Suppressor macrophage treated with lipopolysaccharide for 4 hours (primary cell): Measurements from ENCODE around the gene MYO3B.
"Not testable (repeated sequence)": the region's sequence is repeated elsewhere in the genome, so short reads cannot be mapped to it uniquely, and the experiment has no call there.

ENCODE experiments used
- DNase-seq: peaks from one replicate; pipeline ENCODE4 v3.0.0-alpha.2; 2020

The MYO3B gene

DNA sequence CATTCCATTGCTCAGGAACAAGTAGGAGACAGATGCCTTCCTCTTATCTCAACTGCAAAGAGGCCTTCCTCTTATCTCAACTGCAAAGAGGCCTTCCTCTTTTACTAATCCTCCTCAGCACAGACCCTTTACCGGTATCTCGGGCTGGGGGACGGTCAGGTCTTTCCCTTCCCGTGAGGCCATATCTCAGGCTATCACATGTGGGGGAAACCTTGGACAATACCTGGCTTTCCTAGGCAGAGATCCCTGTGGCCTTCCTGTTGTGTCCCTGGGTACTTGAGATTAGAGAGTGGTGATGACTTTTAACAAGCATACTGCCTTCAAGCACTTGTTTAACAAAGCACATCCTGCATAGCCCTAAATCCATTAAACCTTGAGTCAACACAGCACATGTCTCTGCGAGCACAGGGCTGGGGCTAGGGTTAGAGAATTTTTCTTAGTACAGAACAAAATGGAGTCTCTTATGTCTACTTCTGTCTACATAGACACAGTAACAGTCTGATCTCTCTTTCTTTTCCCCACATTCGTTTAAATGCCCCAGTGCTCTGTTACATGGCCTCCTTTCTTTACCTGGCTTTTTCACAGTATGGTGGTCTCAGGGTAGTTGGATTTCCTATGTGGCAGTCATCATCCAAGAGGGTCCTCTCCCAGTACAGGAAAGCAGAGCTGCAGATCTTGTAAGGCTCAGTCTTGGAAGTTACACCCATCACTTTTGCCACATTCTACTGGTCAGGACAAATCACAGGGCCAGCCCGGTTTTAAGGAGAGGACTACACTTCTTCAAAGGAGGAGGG, 86.0 kb downstream of the MYO3B start:
- not testable (repeated sequence) for DNase-seq

DNA sequence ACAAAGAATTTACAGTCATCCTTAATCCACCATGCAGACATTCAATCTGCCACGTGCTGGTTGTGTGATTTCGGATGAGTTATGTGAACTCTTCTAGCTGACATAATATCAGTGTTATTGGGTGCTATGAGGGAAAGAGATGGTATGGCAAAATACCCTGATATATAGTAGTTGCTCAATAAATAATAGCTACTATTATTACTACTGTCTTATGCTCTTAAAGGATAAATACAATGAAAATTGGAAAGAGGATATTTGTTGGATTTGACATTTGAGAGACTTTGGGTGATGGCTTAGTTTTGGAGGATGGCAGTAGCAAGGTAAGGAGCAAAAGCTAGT, 86.5 kb downstream of the MYO3B start:
- DNase-seq: no peak

DNA sequence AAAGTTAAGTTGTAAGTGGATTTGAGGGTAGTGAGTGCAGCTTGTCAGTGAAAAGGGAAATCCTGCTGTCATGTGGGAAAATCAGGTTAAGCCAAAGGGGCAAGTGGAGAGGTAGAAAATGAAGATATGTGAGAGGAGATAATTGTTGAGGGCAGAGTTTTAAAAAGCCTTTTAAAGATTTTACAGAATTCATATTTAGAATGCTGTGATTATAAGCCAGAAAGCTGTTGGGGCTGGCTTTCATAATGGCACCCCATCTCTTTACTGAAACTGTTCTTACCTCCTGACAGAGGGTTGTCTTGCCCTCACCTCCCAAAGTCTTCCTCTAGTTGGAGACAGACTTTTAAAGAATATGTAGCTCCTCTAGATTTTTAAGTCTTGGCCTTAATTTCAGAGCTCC, 86.9 kb downstream of the MYO3B start:
- DNase-seq: no peak

DNA sequence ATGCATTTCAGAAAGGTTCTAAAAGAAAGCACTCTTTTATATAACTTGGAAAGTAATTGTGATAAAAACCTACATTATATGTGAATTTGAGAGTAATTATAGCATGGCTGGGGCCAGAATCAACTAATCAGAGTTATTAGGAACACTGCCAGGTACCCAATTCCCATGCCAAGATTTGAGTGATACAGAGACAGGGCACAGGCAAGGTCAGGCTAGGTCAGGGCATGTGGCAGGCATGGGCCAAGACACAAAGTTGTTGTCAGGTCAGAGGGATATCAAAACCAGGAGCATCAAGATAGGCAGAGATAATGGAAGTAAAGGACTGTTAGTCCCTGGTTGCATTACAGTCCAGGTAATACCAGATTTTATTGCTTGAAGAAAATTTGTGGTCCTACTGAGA, 87.4 kb downstream of the MYO3B start:
- DNase-seq: no peak

DNA sequence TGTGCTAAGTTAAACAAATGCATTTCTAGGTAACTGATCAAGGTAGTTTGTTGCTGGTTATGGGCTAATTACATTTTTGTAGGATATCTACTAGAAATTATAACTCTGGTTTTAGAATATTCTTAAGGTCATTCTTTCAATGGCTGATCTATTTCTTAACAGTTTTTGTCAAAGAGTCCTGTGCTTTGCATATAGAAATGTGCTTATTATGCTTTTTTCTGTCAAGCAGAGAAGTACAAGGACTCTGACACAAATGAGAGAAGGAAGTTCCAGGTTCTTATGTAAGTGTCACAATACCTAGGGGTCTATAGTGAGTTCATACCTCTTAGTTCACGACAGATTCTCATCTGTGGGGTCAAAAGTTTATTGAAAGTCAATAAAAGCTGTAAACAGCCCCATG, 88.4 kb downstream of the MYO3B start:
- DNase-seq: no peak

DNA sequence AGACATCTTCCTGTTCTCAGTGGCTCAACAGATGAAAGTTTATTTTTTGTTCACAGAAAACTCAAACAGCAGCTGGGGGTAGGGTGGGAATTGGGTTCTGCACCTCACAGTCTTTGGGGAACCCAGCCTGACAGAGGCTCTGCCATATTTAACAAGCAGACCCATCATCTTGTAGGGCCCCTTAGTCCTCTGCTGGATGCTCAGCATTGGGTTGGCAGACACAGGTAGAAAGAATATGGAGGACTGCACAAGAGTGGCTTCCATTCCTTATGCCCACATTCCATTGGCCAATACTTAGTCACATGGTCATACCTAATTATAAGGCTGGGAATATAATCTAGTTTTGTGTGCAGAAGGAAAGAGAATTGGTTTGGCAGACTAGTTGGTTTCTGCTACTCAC, 89.1 kb downstream of the MYO3B start:
- no peak for DNase-seq

DNA sequence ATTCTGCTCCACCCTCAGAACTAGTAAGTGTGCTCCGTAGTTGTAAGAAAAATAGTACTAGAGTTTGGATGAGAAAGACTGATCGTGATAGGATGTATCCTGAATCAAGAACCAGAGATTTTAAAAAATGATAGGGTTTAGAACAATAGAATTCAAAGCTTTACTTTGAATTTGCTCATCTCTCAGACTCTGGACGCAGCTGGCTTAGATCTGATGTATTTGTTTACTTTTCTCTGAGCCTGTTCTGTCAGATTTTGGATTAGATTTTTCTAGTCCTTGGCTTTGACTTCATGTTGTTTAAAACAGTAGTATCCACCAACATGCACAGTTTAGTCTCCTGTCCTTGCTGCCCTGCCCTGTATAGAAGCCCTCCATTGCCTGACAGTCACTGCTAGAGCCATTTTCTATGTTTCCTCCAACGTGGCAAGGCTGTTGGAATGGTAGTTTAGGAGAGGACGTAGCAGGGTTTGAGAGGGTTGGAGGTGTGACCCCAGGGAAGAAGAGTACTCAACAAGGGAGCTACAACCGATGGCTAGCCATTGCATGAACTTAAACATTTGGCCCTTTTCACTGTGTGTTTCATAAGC, 92.4 kb downstream of the MYO3B start:
- DNase-seq: no peak

DNA sequence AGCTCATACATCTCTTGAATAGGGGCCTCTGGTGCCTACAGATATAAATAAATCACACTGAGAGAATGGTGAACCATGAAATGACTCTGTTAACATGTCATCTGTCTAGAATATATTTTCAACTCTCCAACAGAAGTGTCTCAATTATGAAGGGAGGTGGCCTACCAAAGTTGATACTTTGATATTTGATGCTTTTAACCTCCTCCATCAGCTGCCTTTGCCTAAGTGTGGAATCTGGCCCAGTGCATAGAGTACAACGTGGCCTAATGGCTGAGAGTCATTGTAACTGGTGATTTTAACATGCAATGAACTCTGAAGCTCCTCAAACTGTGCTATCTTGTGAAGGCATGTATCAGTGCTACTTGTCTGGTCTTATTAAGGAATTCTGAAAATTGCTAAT, 93.4 kb downstream of the MYO3B start:
- no peak for DNase-seq

DNA sequence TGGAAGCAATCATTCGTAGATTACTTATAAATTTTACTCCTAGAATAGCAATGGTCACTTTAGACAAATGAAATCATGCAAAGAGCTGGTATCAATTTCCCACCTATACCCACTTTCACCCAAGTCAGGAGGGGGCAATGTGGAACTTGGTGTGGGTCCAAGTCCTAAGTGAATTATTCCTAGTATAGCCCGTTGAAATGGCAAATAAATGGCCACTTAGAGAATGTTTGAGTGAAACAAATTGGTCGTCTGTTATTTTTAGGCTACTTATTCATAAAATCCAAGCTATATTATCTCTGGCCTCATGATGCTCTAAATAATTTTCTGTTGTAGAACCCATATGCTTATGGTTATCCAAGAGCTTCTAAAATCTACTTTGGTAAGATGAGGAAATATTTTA, 98.1 kb downstream of the MYO3B start:
- no peak for DNase-seq

DNA sequence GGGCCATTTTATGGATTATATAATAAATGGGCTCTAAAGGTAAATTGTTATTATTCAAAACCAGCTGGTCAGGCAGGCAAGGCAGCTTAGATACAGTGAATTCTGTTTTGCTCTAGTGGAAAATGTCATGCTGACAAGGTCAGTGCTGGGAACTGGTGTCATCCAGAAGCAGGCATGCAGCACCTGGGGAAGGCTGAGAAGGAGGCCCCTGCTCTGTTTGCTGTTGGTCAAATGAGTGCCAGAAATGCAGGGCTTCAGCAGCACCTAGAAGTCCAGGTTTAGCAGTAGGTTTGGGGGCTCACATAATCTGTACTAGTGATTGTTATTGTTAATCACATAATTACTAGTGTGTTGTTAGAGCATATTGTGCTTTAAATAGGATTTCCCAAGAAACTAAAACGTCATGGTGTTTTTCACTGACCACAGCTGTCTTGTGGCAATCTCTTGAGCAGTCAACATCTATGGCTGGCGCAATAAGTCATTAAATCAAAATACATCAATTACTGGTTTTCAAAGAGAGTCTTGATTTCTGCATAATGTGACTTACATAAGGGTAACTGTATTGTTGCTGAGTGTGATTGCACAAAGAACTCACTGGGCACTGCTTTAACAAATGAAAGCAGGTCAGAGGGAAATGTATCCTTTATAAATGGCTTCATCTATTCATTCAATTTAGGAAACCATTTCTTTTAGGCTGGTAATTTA, 99.1 kb downstream of the MYO3B start:
- no peak for DNase-seq

DNA sequence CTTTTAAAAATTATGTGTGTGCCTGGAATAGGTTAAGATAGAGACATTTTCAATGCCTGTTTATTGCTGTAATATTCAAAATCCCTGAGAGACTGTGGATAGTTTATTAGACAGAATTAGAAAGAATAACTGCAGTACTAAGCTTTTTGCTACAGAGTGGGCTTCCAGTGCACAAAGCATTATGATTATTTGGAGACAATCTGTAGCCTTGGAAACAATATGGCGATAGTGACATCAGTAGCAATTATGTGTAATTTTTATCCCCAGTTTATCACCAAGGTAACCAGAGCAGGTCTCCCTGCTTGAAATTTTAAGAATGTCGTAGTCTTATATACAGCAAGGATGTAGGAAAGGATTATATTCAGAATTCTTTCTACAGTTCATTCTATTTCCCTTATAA, 100.0 kb downstream of the MYO3B start:
- DNase-seq: no peak

DNA sequence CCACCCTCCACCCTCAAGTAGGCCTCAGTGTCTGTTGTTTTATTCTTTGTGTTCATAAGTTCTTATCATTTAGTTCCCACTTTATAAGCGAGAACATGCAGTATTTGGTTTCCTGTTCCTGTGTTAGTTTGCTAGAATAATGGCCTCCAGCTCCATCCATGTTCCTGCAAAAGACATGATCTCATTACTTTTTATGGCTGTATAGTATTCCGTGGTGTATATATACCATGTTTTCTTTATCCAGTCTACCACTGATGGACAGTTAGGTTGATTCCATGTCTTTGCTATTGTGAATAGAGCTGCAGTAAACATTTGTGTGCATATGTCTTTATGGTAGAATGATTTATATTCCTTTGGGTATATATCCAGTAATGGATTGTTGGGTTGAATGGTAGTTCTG, 101.7 kb downstream of the MYO3B start:
- DNase-seq: not testable (repeated sequence)

DNA sequence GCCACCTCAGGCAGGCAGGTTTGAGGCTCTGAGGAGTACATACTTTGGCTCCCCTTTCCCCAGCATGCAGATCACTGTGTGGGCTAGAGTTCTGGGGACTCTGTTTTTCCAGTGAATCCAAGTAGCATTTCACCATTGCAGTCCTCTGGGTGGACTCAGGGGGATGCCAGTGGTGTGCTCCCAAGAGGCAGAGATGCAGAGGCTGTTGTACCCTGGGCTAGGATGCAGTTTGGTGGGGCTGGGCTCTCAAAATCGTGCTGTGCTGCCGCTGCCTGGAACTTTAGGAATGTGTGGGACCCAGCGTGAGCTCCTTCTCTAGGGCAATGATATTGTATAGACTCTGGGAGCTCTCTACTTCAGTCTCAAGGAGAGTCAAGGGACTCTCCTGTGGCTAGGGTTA, 104.9 kb downstream of the MYO3B start:
- no peak for DNase-seq

DNA sequence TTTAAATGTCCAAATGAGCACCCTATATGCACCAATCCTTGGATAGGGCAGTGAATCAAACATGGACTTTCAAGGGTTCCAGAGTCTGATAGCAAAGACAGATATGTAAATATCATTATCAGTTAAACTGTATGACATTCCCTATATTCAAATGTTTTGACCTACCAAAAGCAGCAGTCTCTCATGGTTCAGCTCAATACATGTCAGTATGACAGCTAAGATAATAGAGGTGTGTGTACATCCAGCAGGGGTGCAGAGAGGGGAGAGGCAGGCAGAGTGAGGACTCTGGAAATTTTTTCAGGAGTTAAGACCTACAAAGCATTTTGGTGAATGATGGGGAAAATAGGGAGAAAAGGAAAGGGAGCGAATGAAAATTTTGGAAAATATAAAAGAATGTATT, 106.3 kb downstream of the MYO3B start:
- DNase-seq: no peak

DNA sequence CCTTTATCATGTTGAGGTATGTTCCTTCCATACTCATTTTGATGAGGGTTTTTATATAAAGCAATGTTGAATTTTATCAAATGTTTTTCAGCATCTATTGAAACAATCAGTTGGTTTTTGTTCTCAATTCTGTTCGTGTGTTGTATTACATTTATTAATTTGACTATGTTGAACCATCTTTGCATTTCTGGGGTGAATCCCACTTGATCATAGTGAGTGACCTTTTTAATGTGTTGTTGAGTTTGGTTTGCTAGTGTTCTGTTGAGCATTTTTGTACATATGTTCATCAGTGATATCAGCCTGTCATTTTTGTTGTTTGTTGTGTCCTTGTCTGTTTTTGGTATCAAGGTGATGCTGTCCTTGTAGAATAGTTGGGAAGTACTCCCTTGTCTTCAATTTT, 110.9 kb downstream of the MYO3B start:
- DNase-seq: no peak

DNA sequence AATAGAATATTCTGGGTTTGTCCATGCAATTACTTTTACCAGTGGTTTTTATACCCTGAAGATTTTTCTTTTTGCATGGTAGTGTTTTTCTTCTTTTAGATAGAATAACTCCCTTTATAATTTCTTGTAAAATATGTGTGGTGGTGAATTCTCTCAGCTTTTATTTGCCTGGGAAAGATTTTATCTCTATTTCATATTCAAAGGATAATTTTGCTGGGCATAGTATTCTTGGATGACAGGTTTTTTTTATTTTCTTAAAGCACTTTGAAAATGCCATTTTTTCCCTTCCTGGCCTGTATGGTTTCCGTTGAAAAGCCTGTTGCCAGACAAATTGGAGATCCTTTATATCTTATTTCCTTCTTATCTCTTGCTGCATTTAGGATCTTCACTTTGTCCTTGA, 113.5 kb downstream of the MYO3B start:
- DNase-seq: no peak

DNA sequence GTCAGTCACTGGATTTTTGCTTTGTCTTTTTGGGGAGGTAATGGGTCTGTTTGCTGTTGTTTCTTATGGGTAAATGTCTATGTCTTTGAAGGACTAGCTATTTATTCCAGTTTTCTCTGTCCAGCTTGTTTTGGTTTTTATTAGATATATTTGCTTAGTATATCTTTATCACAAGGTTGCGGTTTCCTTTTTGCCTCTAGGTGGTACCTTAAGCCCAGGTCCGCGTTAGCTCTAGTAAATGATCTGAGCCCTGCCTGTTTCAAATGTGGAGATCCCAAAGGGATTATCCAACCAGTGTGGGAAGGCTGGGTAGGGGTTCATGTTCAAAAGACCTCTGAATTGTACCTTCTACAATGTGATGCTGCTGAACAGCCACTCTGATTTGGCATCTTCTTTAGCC, 114.5 kb downstream of the MYO3B start:
- DNase-seq: no peak

DNA sequence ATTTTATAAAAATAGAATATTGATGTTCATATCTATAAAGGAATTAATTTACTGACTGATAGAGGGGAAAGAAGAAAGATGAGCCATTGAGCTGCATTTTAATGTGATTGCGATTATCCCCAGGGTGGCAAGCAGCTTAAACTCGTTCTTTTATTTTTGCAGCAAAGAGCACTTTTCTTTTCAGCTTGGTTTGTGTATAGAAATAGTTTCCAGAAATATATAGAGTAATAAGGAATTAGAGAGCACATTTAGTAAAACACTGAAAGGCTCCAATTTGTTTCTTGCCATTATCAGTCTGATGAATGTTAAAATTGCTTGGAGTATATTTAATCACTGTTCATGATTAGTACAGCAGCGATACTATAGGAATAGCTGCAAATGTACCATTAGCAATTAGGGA, 119.5 kb downstream of the MYO3B start:
- no peak for DNase-seq

DNA sequence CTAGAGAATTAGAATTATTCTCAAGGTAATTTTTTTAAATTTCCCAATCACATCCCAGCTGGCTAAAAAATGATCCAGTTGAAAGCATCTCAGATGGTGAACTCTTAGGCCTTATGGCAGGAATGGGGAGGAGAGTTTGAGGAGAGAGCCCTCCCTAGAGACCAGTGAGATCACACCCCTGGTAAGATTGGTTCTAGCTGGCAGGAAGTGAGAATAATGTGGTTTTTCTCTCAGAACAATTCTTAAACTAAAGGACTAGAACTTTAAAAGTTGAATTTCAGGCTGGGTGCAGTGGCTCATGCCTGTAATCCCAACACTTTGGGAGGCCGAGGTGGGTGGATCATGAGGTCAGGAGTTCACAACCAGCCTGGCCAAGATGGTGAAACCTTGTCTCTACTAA, 120.2 kb downstream of the MYO3B start:
- no peak for DNase-seq

DNA sequence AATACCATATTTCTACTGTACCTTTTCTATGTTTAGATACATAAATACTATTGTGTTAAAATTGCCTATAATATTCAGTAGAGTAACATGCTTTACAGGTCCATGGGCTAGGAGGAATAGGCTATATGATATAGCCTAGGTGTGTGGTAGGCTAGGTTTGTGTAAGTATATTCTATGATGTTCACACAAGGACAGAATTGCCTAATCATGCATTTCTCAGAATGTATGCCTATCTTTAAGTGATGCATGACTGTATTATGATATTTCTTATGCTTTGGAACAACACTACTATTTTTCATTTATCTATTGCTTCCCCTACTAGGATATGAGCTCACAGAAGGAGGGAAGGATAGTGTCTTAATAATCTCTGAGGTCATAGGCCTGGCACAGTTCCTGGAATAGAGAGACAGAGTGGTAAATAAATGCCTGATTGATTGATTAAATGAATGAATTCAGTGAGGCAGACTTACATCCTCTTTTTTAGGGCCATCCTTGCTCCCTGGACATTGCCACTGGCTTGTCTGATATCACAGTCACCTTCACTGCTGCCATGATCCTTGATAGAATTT, 121.0 kb downstream of the MYO3B start:
- no peak for DNase-seq

DNA sequence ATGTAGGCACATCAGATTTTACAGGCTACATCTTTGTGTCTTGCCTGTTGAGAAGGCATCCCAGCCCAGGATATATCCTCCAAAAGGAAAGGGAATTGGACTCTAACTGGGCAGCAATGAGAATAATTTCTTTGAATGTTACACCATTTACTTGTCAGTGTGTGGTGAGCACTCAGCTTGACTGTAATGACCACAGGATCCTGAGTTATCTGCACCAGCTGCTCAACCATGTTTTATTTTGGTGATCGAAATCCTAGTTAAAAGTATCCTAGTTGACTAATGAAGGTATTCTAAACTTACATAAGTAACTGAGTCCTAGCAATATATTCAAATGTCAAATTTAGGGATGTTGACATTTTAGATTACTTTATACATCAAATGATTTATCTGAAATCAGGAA, 123.0 kb downstream of the MYO3B start:
- no peak for DNase-seq

DNA sequence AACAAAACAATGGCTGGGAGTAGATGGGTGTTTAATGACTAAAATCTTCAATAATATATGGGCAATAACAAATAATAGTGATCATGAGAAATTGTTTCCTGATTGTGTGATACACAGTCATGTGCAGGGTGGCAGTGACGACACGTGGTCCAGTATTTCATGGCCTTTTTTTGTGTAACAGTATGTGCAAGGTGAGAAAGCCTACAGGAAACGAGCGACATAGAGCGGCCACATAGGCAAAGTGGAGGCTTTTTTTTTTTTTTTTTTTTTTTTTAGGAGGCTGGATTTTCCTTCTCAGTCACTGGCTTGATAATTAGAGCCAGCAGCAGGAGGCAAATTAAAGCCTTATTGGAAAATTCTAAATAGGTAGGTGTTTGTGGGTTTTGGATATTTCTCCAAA, 123.7 kb downstream of the MYO3B start:
- no peak for DNase-seq

DNA sequence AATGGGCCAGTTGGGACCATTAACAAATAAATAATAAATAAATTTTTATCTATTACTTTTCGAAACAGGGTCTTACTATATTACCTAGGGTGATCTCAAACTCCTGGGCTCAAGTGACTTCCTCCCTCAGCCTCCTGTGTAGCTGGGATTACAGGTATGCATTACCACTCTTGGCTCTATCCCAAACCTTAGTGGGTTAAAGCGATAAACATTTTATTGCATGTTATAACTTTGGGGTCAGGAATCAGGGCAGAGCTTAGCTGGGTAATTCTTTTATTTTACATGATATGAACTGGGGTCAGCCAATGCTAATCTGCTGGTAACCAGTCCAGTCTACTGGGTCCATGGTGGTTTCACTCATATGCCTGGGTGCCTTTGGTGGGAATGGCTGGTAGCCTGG, 127.8 kb downstream of the MYO3B start:
- DNase-seq: no peak

DNA sequence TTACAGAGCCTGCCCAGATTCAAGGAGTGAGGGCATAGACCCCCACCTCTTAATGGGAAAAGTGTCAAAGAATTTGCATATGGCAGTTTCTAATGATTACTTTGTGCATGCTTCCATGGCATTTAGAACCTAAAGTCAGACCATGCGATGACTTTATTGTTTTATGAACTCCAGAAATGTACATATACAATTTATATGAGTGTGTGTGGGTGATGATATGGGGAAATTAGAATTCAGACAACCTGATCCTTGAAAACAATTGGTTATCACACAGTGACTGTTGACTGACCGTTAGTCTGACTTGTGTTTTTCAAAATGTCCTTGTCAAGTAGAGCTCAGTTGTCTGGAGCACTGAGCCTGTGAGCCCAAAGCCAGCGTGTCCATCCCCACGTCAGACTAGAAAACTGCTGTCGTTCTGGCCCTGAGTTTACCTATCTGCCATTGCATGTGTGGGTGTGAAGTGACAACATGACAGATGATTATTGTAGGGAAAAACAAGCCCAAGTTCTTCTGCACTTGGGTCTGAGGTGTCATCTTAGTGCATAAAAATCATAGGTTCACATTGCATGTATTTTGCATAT, 128.4 kb downstream of the MYO3B start:
- DNase-seq: no peak
